Erythroblast (primary cell): ENCODE results near the gene BHLHA9.

Experiments
- GATA1 ChIP-seq: IDR thresholded peaks from 2 replicates; pipeline ENCODE4 v1.6.1; 2011; ENCODE audit warnings: low read depth, mild to moderate bottlenecking, control low read depth, low read length, moderate library complexity
- POLR2A ChIP-seq: IDR thresholded peaks from 2 replicates; pipeline ENCODE4 v1.6.1; 2011; ENCODE audit warnings: mild to moderate bottlenecking, low read length

DNA sequence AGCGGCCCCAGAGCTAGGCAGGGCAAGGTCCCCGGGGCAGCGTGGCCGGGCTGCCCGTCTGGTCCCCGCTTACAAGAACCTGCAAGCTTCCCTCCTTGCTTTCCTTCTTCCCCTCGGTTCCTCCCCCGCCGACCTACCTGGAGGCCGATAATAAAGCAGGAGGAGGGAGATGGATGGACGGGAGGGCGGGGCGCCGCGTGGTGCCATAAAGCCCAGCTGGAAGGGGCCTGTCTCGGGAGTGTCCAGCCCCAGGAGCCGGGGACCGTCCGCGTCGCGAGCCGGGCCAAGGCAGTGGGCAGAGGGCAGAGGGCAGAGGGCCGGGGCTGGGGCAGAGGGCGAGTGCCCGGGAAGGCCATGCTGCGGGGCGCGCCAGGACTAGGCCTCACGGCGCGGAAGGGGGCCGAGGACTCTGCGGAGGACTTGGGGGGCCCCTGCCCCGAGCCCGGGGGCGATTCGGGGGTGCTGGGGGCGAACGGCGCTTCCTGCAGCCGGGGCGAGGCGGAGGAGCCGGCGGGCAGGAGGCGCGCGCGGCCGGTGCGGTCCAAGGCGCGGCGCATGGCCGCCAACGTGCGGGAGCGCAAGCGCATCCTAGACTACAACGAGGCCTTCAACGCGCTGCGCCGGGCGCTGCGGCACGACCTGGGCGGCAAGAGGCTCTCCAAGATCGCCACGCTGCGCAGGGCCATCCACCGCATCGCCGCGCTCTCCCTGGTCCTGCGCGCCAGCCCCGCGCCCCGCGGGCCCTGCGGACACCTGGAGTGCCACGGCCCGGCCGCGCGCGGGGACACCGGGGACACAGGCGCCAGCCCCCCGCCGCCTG lies at the start of gene BHLHA9:
- TF ChIP-seq POLR2A, result no peak
- TF ChIP-seq GATA1, result no peak
